Hepatocyte (in vitro differentiated cells): Measurements from ENCODE around the gene GASK1A.

Source experiments
- EZH2 ChIP-seq: fragments of 200-600 bp; sonication (generic); IDR thresholded peaks from 2 replicates; pipeline ENCODE4 v1.6.1; 2016; ENCODE audit warnings: antibody characterized with exemption, mild to moderate bottlenecking, borderline replicate concordance
- EZH2phosphoT487 ChIP-seq: fragments of 200-600 bp; sonication (generic); IDR thresholded peaks from one replicate; pipeline ENCODE4 v1.6.1; 2018; ENCODE audit warnings: antibody characterized with exemption, mild to moderate bottlenecking, low read depth, moderate library complexity; ENCODE audit not compliant: unreplicated experiment, severe bottlenecking
- TF ChIP-seq, protein P1 (sequence below): fragments of 200-600 bp; sonication (generic); IDR thresholded peaks from 2 replicates; pipeline ENCODE4 v1.5.1; 2016; ENCODE audit warnings: antibody characterized with exemption, mild to moderate bottlenecking; ENCODE audit not compliant: poor library complexity

DNA sequence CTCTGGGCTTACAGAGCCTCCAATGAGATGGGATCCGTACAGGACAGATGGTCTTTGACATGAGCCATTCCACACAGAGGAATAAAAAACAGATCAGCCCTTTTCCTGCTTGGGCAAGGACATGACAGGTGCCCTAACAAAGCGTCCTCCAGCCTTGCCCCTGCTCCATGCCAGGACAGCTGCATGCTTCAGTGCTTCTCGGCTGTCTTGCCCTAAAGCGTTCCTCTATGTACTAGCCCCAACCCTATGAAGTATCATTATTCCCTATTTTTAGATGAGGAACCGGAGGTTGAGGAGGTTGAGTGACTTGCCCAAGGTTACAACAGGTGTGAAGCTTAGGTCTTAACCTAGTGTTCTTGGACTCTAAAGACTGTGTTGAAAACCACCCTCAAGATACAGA, 116.3 kb downstream of the GASK1A start:
- no peak for TF ChIP-seq EZH2phosphoT487
- TF ChIP-seq, protein P1, sequence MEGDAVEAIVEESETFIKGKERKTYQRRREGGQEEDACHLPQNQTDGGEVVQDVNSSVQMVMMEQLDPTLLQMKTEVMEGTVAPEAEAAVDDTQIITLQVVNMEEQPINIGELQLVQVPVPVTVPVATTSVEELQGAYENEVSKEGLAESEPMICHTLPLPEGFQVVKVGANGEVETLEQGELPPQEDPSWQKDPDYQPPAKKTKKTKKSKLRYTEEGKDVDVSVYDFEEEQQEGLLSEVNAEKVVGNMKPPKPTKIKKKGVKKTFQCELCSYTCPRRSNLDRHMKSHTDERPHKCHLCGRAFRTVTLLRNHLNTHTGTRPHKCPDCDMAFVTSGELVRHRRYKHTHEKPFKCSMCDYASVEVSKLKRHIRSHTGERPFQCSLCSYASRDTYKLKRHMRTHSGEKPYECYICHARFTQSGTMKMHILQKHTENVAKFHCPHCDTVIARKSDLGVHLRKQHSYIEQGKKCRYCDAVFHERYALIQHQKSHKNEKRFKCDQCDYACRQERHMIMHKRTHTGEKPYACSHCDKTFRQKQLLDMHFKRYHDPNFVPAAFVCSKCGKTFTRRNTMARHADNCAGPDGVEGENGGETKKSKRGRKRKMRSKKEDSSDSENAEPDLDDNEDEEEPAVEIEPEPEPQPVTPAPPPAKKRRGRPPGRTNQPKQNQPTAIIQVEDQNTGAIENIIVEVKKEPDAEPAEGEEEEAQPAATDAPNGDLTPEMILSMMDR, result no peak
- TF ChIP-seq EZH2, result no peak
